Stimulated activated CD8-positive, alpha-beta memory T cell treated with anti-CD3 and anti-CD28 coated beads, Interleukin-15, amount 100 ng/mL, for 48 hours (primary cell): Measurements from ENCODE around the gene KRT76.

Source experiments
- DNase-seq, 2 donors: peaks; one replicate each; pipeline ENCODE4 v3.0.0-alpha.2; 2020; ENCODE audit warnings: low read depth in 2 of 2

KRT76 gene

GRCh38 chr12:52776913-52777395 is at the start of gene KRT76:
Gene KRT76 (minus strand): TSS chr12:52777345. CDS start chr12:52777291, 54 bp downstream.
- DNase-seq: no peak

GRCh38 chr12:52825961-52826360 is 48.8 kb upstream of the KRT76 start:
- DNase-seq: no peak

GRCh38 chr12:52824741-52825410 is 47.7 kb upstream of the KRT76 start:
- DNase-seq: no peak

GRCh38 chr12:52823761-52824450 is 46.8 kb upstream of the KRT76 start:
- DNase-seq: no peak

GRCh38 chr12:52822771-52823510 is 45.8 kb upstream of the KRT76 start:
- DNase-seq: no peak

- no peak for DNase-seq
Measured at GRCh38 chr12:52821826-52822660, 44.9 kb upstream of the KRT76 start.

- DNase-seq: no peak
Measured at GRCh38 chr12:52821071-52821730, 44.1 kb upstream of the KRT76 start.

- no peak for DNase-seq
Measured at GRCh38 chr12:52820521-52820920, 43.4 kb upstream of the KRT76 start.

GRCh38 chr12:52819731-52820510 is 42.8 kb upstream of the KRT76 start:
- DNase-seq: no peak

- no peak for DNase-seq
Measured at GRCh38 chr12:52818887-52819420, 41.8 kb upstream of the KRT76 start.

GRCh38 chr12:52818388-52818787 is 41.2 kb upstream of the KRT76 start:
- DNase-seq: no peak

- no peak for DNase-seq
Measured at GRCh38 chr12:52817699-52818238, 40.6 kb upstream of the KRT76 start.

- DNase-seq: no peak
Measured at GRCh38 chr12:52817003-52817698, 40.0 kb upstream of the KRT76 start.

GRCh38 chr12:52815676-52816588 is 38.8 kb upstream of the KRT76 start:
- no peak for DNase-seq

- no peak for DNase-seq
Measured at GRCh38 chr12:52815161-52815560, 38.0 kb upstream of the KRT76 start.

- DNase-seq: no peak
Measured at GRCh38 chr12:52814710-52815155, 37.6 kb upstream of the KRT76 start.

GRCh38 chr12:52813885-52814709 is 37.0 kb upstream of the KRT76 start, which contains the start of gene KRT4:
Gene KRT4 (minus strand): TSS chr12:52814116. CDS start chr12:52814058, 58 bp downstream.
- no peak for DNase-seq
